ENCODE measurements around the gene NDUFS4. TPM values are rescaled to one million over a fixed set of nuclear protein-coding genes. Genes with fewer than 3 reads are reported as not detected.
"Not testable (repeated sequence)": the region's sequence is repeated elsewhere in the genome, so short reads cannot be mapped to it uniquely, and the experiment has no call there.

NDUFS4 gene
- total RNA-seq, 1 donor from 2014 or later = 129 TPM

DNA sequence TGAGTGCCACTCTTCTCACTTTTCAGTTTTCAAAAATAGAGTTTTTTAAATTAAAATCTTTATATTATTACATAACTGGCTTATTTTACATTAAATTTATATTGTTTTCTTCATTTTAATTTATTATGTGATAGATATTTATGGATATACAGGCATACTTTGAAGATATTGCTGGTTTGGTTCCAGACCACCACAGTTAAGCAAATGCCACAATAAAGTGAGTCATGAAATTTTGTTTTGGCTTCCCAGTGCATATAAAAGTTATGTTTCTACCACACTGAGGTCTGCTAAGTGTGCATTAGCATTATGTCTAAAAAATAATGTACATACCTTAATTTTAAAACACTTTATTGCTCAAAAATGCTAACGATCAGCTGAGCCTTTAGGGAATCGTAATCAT lies 47.4 kb downstream of the NDUFS4 start:
- TF ChIP-seq, protein P1, sequence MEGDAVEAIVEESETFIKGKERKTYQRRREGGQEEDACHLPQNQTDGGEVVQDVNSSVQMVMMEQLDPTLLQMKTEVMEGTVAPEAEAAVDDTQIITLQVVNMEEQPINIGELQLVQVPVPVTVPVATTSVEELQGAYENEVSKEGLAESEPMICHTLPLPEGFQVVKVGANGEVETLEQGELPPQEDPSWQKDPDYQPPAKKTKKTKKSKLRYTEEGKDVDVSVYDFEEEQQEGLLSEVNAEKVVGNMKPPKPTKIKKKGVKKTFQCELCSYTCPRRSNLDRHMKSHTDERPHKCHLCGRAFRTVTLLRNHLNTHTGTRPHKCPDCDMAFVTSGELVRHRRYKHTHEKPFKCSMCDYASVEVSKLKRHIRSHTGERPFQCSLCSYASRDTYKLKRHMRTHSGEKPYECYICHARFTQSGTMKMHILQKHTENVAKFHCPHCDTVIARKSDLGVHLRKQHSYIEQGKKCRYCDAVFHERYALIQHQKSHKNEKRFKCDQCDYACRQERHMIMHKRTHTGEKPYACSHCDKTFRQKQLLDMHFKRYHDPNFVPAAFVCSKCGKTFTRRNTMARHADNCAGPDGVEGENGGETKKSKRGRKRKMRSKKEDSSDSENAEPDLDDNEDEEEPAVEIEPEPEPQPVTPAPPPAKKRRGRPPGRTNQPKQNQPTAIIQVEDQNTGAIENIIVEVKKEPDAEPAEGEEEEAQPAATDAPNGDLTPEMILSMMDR (conservative IDR thresholded peaks at IDR 0.05; ENCODE audit: low read depth, low read length) = no peak
- no peak overlapping the region for H3K4me3 ChIP-seq (ENCODE audit: low read depth, low read length)
- no peak for DNase-seq (ENCODE audit: low read depth)

- not testable (repeated sequence) for H3K4me3 ChIP-seq (ENCODE audit: low read depth, low read length); DNase-seq (ENCODE audit: low read depth)
Measured at GRCh38 chr5:53608897-53609296, 48.5 kb downstream of the NDUFS4 start.

DNA sequence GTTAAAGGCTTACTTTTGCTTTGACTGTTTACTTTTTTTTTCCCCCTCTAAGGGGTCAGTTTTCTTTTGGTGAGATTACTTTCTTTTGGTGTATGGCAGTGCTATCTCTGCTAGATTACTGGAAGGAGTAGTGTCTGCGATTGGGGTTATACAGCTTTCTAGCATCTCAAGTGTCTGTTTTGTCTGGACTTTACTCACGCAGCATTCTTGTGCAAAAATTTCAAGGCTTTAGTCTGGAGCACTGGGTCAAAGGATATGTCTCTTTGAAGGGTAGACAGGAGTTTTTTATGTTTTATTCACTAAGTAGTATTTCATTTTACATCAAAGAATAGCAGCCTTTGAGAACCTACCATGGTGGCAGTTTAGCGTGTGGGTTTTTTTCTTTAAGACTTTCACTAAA lies 52.6 kb downstream of the NDUFS4 start:
- TF ChIP-seq, protein P1 (conservative IDR thresholded peaks at IDR 0.05; ENCODE audit: low read depth, low read length) = no peak
- DNase-seq (ENCODE audit: low read depth) = no peak
- H3K4me3 ChIP-seq (ENCODE audit: low read depth, low read length) = no peak overlapping the region

DNA sequence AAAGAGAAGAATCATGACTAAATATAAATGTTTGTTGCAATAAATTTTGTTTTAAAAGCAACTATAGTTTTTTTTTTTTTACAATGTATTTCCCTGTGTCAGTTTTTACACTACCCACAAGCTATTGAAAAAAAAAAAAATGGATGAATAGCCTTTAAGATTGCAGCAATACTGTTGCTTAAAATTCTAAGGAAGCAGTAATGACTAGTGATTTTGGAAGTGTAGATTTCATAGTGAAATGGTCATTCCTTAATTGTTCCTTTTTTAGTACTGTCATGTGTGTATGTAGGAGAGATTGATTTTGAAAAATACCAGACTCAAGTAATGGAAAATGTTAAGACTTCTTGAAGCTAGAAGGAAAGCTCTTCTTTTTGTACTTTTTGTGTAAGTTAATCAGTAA lies 53.1 kb downstream of the NDUFS4 start:
- no peak for DNase-seq (ENCODE audit: low read depth)
- TF ChIP-seq, protein P1 (conservative IDR thresholded peaks at IDR 0.05; ENCODE audit: low read depth, low read length) = no peak
- no peak overlapping the region for H3K4me3 ChIP-seq (ENCODE audit: low read depth, low read length)

- TF ChIP-seq, protein P1 (conservative IDR thresholded peaks at IDR 0.05; ENCODE audit: low read depth, low read length) = no peak
- no peak overlapping the region for H3K4me3 ChIP-seq (ENCODE audit: low read depth, low read length)
- no peak for DNase-seq (ENCODE audit: low read depth)
Measured at GRCh38 chr5:53614376-53614885, 54.0 kb downstream of the NDUFS4 start.

GRCh38 chr5:53616939-53617549 lies 56.6 kb downstream of the NDUFS4 start:
- no peak overlapping the region for H3K4me3 ChIP-seq (ENCODE audit: low read depth, low read length)
- TF ChIP-seq, protein P1 (conservative IDR thresholded peaks at IDR 0.05; ENCODE audit: low read depth, low read length) = no peak
- no peak for DNase-seq (ENCODE audit: low read depth)

DNA sequence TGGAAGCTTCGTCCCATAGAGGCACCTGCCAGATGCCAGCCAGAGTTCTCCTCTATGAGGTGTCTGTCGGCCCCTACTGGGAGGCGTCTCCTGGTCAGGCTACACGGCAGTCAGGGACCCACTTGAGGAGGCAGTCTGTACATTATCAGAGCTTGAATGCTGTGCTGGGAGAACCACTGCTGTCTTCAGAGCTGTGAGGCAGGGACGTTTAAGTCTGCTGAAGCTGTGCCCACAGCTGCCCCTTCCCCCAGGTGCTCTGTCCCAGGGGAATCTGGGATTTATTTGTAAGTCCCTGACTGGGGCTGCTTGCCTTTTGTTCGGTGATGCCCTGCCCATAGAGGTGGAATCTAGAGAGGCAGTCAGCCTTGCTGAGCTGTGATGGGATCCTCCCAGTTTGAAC lies 70.8 kb downstream of the NDUFS4 start:
- no peak overlapping the region for H3K4me3 ChIP-seq (ENCODE audit: low read depth, low read length)
- no peak for DNase-seq (ENCODE audit: low read depth)
- TF ChIP-seq, protein P1 (conservative IDR thresholded peaks at IDR 0.05; ENCODE audit: low read depth, low read length) = no peak

Data from epithelial cell of proximal tubule (primary cell).